Measurements from ENCODE around the gene ZNF366. TPM values are rescaled to one million over a fixed set of nuclear protein-coding genes. Genes with fewer than 3 reads are reported as not detected.

The ZNF366 gene
- total RNA-seq, 1 experiment from 2014 or later: not detected

GRCh38 chr5:72457491-72457890 lies 49.7 kb downstream of the ZNF366 start:
- DNase-seq: no peak
- H3K4me3 ChIP-seq (ENCODE audit: low read depth, low read length): no peak overlapping the region
- H3K4me1 Mint-ChIP-seq (ENCODE audit: low read depth, unreplicated experiment): peaks cover 7% of the 10 kb centered on the region
- intact Hi-C loops (cut with micrococcal nuclease; ENCODE audit: unreplicated experiment): no loop called here
- no peaks in the 10 kb centered on the region for H3K36me3 ChIP-seq (ENCODE audit: control insufficient read depth, insufficient read depth, low read length)
- no peak for TF ChIP-seq CTCF (IDR thresholded peaks at IDR 0.05; ENCODE audit: insufficient read depth in 1 of 2, low read depth in 1 of 2, low read length in 1 of 2, severe bottlenecking in 1 of 2, unreplicated experiment in 1 of 2)
- CTCF ChIA-PET: no interaction called here
- H3K27me3 Mint-ChIP-seq (ENCODE audit: insufficient read depth, unreplicated experiment): no peaks in the 10 kb centered on the region
- H3K4me1 ChIP-seq: peaks cover 15% of the 10 kb centered on the region
- no peaks in the 10 kb centered on the region for H3K9me3 Mint-ChIP-seq (ENCODE audit: unreplicated experiment)
- no peak overlapping the region for H3K27ac Mint-ChIP-seq (ENCODE audit: unreplicated experiment)
- no peak overlapping the region for H3K4me3 Mint-ChIP-seq (ENCODE audit: unreplicated experiment)
- no TSS peak for BruUV-seq (replicated peaks)
- POLR2A ChIA-PET: no interaction called here
- H3K9me3 ChIP-seq: no peaks in the 10 kb centered on the region
- H3K27me3 ChIP-seq (replicated peaks; ENCODE audit: control insufficient read depth, insufficient read depth, low read length): no peaks in the 10 kb centered on the region
- H3K36me3 Mint-ChIP-seq (ENCODE audit: insufficient read depth, unreplicated experiment): no peaks in the 10 kb centered on the region

- no peak for DNase-seq
- H3K9me3 ChIP-seq: no peaks in the 10 kb centered on the region
- H3K27me3 ChIP-seq (replicated peaks; ENCODE audit: control insufficient read depth, insufficient read depth, low read length): no peaks in the 10 kb centered on the region
- Mint-ChIP-seq H3K36me3 (ENCODE audit: insufficient read depth, unreplicated experiment) (no peaks in the 10 kb centered on the region), H3K27me3 (ENCODE audit: insufficient read depth, unreplicated experiment) (no peaks in the 10 kb centered on the region), H3K9me3 (ENCODE audit: unreplicated experiment) (no peaks in the 10 kb centered on the region), H3K4me1 (ENCODE audit: low read depth, unreplicated experiment) (peaks cover 17% of the 10 kb centered on the region), H3K27ac (ENCODE audit: unreplicated experiment) (no peak overlapping the region), H3K4me3 (ENCODE audit: unreplicated experiment) (no peak overlapping the region)
- peaks cover 24% of the 10 kb centered on the region for H3K4me1 ChIP-seq
- BruUV-seq (replicated peaks): no TSS peak
- intact Hi-C loops (cut with micrococcal nuclease; ENCODE audit: unreplicated experiment): no loop called here
- no peak for TF ChIP-seq CTCF (IDR thresholded peaks at IDR 0.05; ENCODE audit: insufficient read depth in 1 of 2, low read depth in 1 of 2, low read length in 1 of 2, severe bottlenecking in 1 of 2, unreplicated experiment in 1 of 2)
- H3K4me3 ChIP-seq (ENCODE audit: low read depth, low read length): no peak overlapping the region
- H3K36me3 ChIP-seq (ENCODE audit: control insufficient read depth, insufficient read depth, low read length): no peaks in the 10 kb centered on the region
- ChIA-PET POLR2A (interaction anchor here (0.6 kb wide), 1 partner anchor 12 kb away, joined by 8 read pairs; no protein-coding TSS in a partner anchor), CTCF (no interaction called here)
These were observed 50.7 kb downstream of the ZNF366 start for GRCh38 chr5:72456391-72457074.

- intact Hi-C loops (cut with micrococcal nuclease; ENCODE audit: unreplicated experiment): no loop called here
- H3K4me1 ChIP-seq: peaks cover 28% of the 10 kb centered on the region
- no peak for TF ChIP-seq CTCF (IDR thresholded peaks at IDR 0.05; ENCODE audit: insufficient read depth in 1 of 2, low read depth in 1 of 2, low read length in 1 of 2, severe bottlenecking in 1 of 2, unreplicated experiment in 1 of 2)
These were observed 51.7 kb downstream of the ZNF366 start for GRCh38 chr5:72455476-72455875.

More at GRCh38 chr5:72455476-72455875, 51.7 kb downstream of the ZNF366 start:
- no peak for DNase-seq
- Mint-ChIP-seq H3K4me3 (ENCODE audit: unreplicated experiment) (no peak overlapping the region), H3K4me1 (ENCODE audit: low read depth, unreplicated experiment) (peaks cover 27% of the 10 kb centered on the region), H3K27me3 (ENCODE audit: insufficient read depth, unreplicated experiment) (no peaks in the 10 kb centered on the region), H3K36me3 (ENCODE audit: insufficient read depth, unreplicated experiment) (no peaks in the 10 kb centered on the region), H3K27ac (ENCODE audit: unreplicated experiment) (no peak overlapping the region), H3K9me3 (ENCODE audit: unreplicated experiment) (peaks cover 7% of the 10 kb centered on the region)
- Histone ChIP-seq H3K4me3 (ENCODE audit: low read depth, low read length) (no peak overlapping the region), H3K36me3 (ENCODE audit: control insufficient read depth, insufficient read depth, low read length) (no peaks in the 10 kb centered on the region), H3K27me3 (replicated peaks; ENCODE audit: control insufficient read depth, insufficient read depth, low read length) (no peaks in the 10 kb centered on the region), H3K9me3 (no peaks in the 10 kb centered on the region; the same call in 1 of the 2 replicates)
- no TSS peak for BruUV-seq (replicated peaks)
- POLR2A ChIA-PET: no interaction called here
- CTCF ChIA-PET: no interaction called here

All from Caco-2 (cell line).